Erythroblast (primary cell): Measurements from ENCODE around the gene BLTP3B.

Experiments
- DNase-seq, 2 experiments: peaks; one replicate each; lab custom pipeline; 2025; lab: John Stamatoyannopoulos, UW
- GATA1 ChIP-seq: IDR thresholded peaks from 2 replicates; pipeline ENCODE4 v1.6.1; 2011; ENCODE audit warnings: low read depth, mild to moderate bottlenecking, control low read depth, low read length, moderate library complexity
- POLR2A ChIP-seq: IDR thresholded peaks from 2 replicates; pipeline ENCODE4 v1.6.1; 2011; ENCODE audit warnings: mild to moderate bottlenecking, low read length

BLTP3B gene

GRCh38 chr12:100115291-100115690, 27.4 kb downstream of the BLTP3B start:
- no peak for TF ChIP-seq POLR2A
- TF ChIP-seq GATA1: no peak
- no peak for DNase-seq

- TF ChIP-seq POLR2A (no peak), GATA1 (no peak)
- DNase-seq: no peak
Observed at GRCh38 chr12:100114574-100114973, 28.1 kb downstream of the BLTP3B start.

GRCh38 chr12:100110276-100110675, 32.4 kb downstream of the BLTP3B start:
- TF ChIP-seq GATA1 (no peak), POLR2A (no peak)
- DNase-seq: no peak

- TF ChIP-seq GATA1 (no peak), POLR2A (no peak)
Observed at GRCh38 chr12:100106861-100107260, 35.8 kb downstream of the BLTP3B start.

GRCh38 chr12:100105661-100106060, 37.0 kb downstream of the BLTP3B start:
- TF ChIP-seq GATA1 (no peak), POLR2A (no peak)
- DNase-seq: no peak

More at GRCh38 chr12:100106861-100107260, 35.8 kb downstream of the BLTP3B start:
- DNase-seq: no peak

GRCh38 chr12:100101000-100101399, 41.7 kb downstream of the BLTP3B start:
- no peak for TF ChIP-seq GATA1
- no peak for TF ChIP-seq POLR2A
- no peak for DNase-seq
